Subcutaneous abdominal adipose tissue (tissue), 5 donors: Measurements from ENCODE around the gene CFAP70.

Experiments
- H3K27ac ChIP-seq: one replicate; pipeline ENCODE4 v1.7.0; 2013; ENCODE audit warnings: low read depth, mild to moderate bottlenecking, inconsistent platforms, low read length, moderate library complexity
- H3K27me3 ChIP-seq, 5 donors: one replicate each; pipeline ENCODE4 v1.7.0; 2013; ENCODE audit warnings: low read length in 5 of 5, inconsistent platforms in 1 of 5; ENCODE audit not compliant: control insufficient read depth in 5 of 5, insufficient read depth in 4 of 5
- H3K36me3 ChIP-seq, 5 donors: one replicate each; pipeline ENCODE4 v1.7.0; 2013; ENCODE audit warnings: low read length in 5 of 5; ENCODE audit not compliant: control insufficient read depth in 5 of 5, insufficient read depth in 5 of 5
- H3K4me1 ChIP-seq, 5 donors: one replicate each; pipeline ENCODE4 v1.7.0; 2013; ENCODE audit warnings: low read length in 5 of 5, mild to moderate bottlenecking in 3 of 5, moderate library complexity in 1 of 5; ENCODE audit not compliant: control insufficient read depth in 5 of 5, insufficient read depth in 5 of 5
- H3K4me3 ChIP-seq, 5 donors: one replicate each; pipeline ENCODE4 v1.7.0; 2013; ENCODE audit warnings: low read length in 5 of 5, low read depth in 1 of 5
- H3K9ac ChIP-seq, 5 donors: one replicate each; pipeline ENCODE4 v1.7.0; 2013; ENCODE audit warnings: low read length in 5 of 5, mild to moderate bottlenecking in 4 of 5, moderate library complexity in 3 of 5
- H3K9me3 ChIP-seq, 5 donors: one replicate each; pipeline ENCODE4 v1.7.0; 2013; ENCODE audit warnings: low read length in 5 of 5; ENCODE audit not compliant: control insufficient read depth in 5 of 5
- donor health status: healthy.
- donor health status: healthy.
- donor health status: healthy.
- donor health status: healthy.
- donor health status: healthy.

Gene CFAP70

DNA sequence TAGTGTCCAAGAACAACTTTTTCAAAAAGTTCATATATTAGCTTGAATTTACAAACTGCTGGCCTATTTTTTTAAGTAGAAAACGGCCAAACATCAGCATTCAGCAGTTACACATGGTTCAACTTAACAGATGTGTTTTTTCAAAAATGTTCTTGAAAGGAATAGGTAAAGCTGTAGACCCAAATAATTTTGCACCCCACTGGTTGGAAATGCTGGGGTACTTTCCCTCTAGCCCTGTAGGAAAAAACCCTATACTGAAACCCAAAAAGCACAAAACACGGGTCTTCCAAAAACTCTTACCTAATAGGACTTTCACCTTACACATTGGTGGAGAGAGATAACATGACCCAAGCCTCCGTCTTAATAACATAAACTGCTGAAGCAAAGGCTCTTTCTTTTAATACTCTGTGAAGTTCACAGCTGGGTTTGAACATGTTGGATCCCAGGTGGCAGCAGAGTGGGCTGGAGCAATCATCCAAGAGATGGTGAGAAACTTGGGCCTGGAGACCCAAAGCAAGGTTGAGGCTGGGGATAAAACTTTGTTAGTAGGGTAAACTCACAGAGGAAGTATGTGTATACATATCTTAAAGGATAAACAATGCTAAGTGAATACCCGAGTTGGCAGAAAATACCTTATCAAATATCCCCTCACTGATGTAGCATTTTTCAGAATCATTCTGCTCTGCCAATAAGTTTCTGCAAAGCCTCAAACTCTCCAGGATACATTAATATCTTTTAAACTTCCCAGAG, 111.0 kb downstream of the CFAP70 start:
- Histone ChIP-seq H3K36me3 (peaks cover 14 to 35% (median 24%) of the 10 kb centered on the region in 5 donors), H3K4me1 (peaks cover 8 to 38% (median 29%) of the 10 kb centered on the region in 5 donors), H3K9me3 (no peaks in the 10 kb centered on the region), H3K27ac (peak overlapping the region; percentile 51), H3K9ac (peak overlapping the region in 4 of 5 donors; percentile 82 to 92 (median 86)), H3K4me3 (peak overlapping the region; percentile 67 to 99 (median 92)), H3K27me3 (no peaks in the 10 kb centered on the region)

DNA sequence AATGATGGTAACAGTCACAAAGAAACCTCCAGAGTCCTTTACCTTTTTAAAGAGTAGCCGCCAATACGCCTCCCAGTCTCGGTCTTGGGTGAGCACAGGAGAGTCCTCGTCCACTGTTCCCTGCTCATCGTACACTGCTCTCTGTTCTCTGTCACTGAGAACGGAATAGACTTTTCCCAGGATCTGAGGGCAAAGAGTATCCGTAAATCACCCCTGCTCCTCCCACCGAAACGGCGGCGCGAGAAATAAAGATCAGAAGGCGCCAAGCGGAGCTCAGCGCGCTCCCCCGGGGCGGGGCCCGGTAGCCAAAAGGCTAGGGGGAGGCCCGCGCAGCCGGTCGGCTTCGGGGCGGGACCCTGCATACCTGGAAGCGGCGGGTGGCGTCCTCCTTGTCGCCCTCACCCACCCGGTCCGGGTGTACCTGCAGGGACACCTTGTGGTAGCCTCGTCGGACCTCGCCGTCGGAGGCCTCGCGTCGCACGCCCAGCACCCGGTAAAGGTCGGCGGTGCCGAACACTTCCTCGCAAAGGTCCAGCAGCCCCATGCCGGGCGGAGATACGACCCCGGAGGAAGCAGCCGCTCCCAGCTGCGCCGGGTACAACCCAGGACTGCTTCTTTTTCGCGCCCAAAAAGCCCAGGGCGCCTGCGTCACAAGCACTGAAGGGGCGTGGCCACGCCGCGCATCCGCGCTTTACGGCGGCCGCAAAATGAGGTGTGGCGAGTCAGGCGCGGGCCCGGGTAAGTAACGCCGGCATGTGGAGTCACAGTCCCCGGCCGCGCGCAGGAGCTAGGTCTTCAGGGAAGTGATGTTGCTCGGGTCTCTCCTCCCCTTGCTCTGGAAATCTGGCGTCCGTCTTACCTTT, 111.8 kb downstream of the CFAP70 start, which contains the start of gene DNAJC9:
Gene DNAJC9 (minus strand): TSS at position 610 of the 863 bp plus-strand sequence. CDS start 66 bp downstream, at position 544.
- Histone ChIP-seq H3K27me3 (no peaks in the 10 kb centered on the region), H3K4me3 (peak within 1 kb of the TSS; percentile 86 to 99 (median 92)), H3K9me3 (no peaks in the 10 kb centered on the region), H3K36me3 (peaks cover 22 to 41% (median 30%) of the 10 kb centered on the region in 5 donors), H3K4me1 (peaks cover 6 to 35% (median 25%) of the 10 kb centered on the region in 5 donors), H3K27ac (peak within 1 kb of the TSS; percentile 51), H3K9ac (peak within 1 kb of the TSS; percentile 73 to 92 (median 82))

DNA sequence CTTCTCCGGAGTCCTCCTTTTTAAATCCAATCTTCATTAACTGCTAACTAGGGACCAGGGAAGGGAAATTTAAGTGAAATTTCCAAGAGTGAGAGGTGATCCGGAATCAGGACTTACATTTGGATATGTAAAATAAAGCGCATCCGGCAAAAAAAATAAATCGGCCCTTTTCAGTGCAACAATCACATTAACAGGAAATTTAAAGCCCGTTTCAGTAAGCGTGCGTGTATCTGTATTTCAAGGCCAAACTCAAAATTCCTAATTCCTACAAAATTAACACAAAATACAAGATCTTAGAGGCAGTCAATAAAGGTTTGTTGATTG, 112.4 kb downstream of the CFAP70 start:
- Histone ChIP-seq H3K27ac (peak overlapping the region; percentile 51), H3K4me1 (peaks cover 3 to 30% (median 19%) of the 10 kb centered on the region in 5 donors), H3K36me3 (peaks cover 27 to 43% (median 31%) of the 10 kb centered on the region in 5 donors), H3K4me3 (peak overlapping the region; percentile 86 to 99 (median 92)), H3K9ac (peak overlapping the region; percentile 73 to 92 (median 82)), H3K27me3 (no peaks in the 10 kb centered on the region), H3K9me3 (no peaks in the 10 kb centered on the region)

DNA sequence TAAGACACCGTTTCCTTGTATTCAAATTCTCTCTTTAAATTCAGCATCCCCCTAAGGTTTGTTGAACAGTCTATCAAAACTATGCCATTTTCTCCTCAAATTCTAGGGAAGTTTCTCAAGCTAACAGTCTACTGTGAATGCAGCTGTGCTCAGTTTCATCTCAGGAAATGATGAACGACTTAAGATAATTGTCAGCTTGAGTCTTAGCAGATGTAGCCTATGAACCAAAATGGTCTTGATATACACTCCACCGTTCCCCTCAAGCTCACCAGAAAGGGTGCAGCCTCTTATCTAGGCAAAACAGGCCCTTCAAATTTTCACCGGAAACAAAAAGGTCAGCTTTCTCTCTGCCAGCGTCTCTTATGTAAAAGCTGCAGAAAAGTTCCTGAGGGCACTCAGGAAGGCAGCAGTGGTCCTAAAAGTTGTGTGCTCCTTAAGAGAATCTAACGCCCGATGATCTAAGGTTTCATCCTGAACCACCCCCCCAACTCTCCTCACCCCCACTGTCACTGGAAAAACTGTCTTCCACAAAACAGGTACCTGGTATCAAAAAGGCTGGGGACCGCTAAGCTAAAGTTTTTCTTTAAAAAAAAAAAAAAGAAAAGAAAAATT, 113.7 kb downstream of the CFAP70 start:
- Histone ChIP-seq H3K4me3 (no peak overlapping the region), H3K9me3 (no peaks in the 10 kb centered on the region), H3K27ac (no peak overlapping the region), H3K4me1 (peaks cover 3 to 27% (median 18%) of the 10 kb centered on the region in 5 donors), H3K27me3 (no peaks in the 10 kb centered on the region), H3K9ac (no peak overlapping the region), H3K36me3 (peaks cover 32 to 50% (median 36%) of the 10 kb centered on the region in 5 donors)

DNA sequence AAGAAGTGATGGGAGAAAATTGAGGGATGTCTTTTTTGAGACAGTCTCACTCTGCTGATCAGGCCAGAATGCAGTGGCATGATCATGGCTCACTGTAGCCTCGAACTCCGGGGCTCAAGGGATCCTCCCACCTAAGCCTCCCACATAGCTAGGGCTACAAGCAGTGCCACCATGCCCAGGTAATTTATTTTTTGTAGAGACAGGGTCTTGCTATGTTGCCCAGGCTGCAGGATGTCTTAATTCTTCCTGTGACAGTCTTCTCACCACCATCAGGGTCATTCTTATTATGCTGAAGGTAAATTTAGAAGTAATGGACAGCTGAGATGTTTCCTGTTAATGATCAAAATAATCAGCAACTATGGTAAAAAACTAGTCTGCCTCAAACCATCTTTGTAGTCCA, 118.8 kb downstream of the CFAP70 start:
- H3K4me3 ChIP-seq, result no peak overlapping the region
- no peak overlapping the region for H3K9ac ChIP-seq
- no peak overlapping the region for H3K27ac ChIP-seq
- H3K27me3 ChIP-seq, result no peaks in the 10 kb centered on the region
- no peaks in the 10 kb centered on the region for H3K9me3 ChIP-seq
- H3K36me3 ChIP-seq, result peaks cover 37 to 68% (median 51%) of the 10 kb centered on the region in 5 donors
- H3K4me1 ChIP-seq, result peaks cover 0 to 5% (median 0%) of the 10 kb centered on the region in 5 donors

DNA sequence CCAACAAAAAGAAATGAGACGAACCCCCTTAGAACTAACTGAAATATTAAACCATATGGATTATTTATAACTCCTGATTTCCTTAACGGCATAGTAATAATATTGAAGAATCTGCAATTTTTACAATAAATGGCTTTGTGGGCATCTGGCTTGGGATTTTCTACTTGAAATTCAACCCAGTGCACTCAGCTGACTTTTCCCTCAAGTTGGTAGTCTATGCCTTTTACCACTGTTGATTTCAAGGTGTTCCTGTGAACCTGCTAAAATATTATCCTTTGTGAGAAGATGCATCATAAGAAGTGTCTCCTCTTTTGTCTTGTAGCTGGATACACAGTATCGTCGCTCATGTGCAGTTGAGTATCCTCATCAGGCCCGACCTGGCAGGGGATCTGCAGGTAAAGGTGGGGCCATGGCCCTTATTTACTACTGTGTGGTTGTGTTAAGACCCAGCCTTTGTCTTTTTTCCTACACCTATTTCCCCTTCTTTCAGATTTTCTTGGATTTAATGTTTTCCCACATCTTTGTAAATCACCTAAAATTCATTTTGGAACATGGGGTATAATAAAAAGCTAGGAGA, 119.6 kb downstream of the CFAP70 start:
- H3K4me1 ChIP-seq, result peaks cover 0 to 1% (median 0%) of the 10 kb centered on the region in 5 donors
- H3K36me3 ChIP-seq, result peaks cover 41 to 72% (median 53%) of the 10 kb centered on the region in 5 donors
- no peak overlapping the region for H3K27ac ChIP-seq
- H3K9me3 ChIP-seq, result no peaks in the 10 kb centered on the region
- no peak overlapping the region for H3K9ac ChIP-seq
- no peaks in the 10 kb centered on the region for H3K27me3 ChIP-seq
- H3K4me3 ChIP-seq, result no peak overlapping the region

DNA sequence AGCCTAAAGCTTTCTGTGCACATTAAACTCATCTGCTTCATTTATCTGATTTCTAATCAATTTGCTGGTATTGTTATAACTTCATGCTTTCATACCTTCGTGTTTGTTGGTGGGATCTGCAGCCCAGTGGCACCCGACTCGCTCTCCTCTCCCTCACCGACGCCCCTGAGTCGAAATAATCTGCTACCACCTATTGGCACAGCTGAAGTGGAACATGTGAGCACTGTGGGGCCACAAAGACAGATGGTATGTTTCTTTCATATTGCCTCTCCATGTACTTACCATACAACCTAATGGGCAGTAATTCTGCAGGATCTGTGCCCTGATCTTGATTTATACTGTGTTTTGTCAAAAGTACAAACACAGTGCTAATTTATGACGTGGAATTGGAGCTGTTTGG, 124.0 kb downstream of the CFAP70 start:
- H3K9me3 ChIP-seq, result no peaks in the 10 kb centered on the region
- H3K27me3 ChIP-seq, result no peaks in the 10 kb centered on the region
- H3K27ac ChIP-seq, result no peak overlapping the region
- no peak overlapping the region for H3K9ac ChIP-seq
- H3K36me3 ChIP-seq, result peaks cover 20 to 64% (median 36%) of the 10 kb centered on the region in 5 donors
- H3K4me3 ChIP-seq, result no peak overlapping the region
- H3K4me1 ChIP-seq, result no peaks in the 10 kb centered on the region

DNA sequence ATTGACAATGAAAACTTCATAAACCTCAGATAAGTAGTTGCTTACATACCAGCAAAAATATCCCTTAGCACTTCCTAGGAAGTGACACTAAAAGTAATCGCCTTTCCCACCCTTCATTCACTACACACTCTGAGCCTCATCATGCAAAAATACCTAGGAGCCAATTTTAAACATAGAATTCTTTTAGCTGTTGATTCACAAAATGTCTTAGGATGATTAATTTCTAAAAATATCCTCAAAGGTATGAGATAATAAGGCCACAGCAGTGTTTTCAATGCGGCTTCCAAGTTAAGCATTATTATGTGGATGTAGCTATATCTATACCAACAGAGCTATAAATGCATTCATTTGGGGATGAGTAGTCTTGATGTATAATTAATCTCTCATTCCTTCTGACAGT, 124.8 kb downstream of the CFAP70 start:
- Histone ChIP-seq H3K4me1 (peaks cover 0 to 4% (median 0%) of the 10 kb centered on the region in 5 donors), H3K4me3 (no peak overlapping the region), H3K9me3 (no peaks in the 10 kb centered on the region), H3K27me3 (no peaks in the 10 kb centered on the region), H3K9ac (no peak overlapping the region), H3K27ac (no peak overlapping the region), H3K36me3 (peaks cover 20 to 63% (median 32%) of the 10 kb centered on the region in 5 donors)

DNA sequence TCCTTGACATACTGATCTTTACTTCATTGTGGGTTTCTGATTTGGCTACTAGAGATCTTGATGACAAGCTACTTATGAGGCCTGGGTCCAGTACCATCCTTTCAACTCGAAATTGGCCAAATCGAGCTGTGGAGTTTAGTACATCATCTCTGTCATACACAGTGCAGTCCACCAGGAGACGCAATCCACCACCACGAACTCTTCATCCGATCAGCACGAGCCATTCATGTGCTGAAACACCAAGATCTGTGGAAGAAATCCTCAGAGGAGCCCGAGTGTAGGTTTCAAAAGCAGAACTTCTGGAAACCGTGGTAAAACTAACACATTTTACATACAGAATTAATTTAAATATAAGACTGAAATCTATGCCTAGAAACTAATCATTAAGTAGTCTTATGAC, 125.8 kb downstream of the CFAP70 start:
- H3K27ac ChIP-seq, result no peak overlapping the region
- no peaks in the 10 kb centered on the region for H3K27me3 ChIP-seq
- no peak overlapping the region for H3K9ac ChIP-seq
- peaks cover 0 to 4% (median 0%) of the 10 kb centered on the region in 5 donors for H3K4me1 ChIP-seq
- no peaks in the 10 kb centered on the region for H3K9me3 ChIP-seq
- H3K36me3 ChIP-seq, result peaks cover 20 to 60% (median 33%) of the 10 kb centered on the region in 5 donors
- H3K4me3 ChIP-seq, result no peak overlapping the region
